Heart left ventricle (tissue), 13 donors: ENCODE measurements around the gene CASP9.

Experiments used
- POLR2A ChIP-seq, 2 donors: fragments of 450-650 bp; IDR thresholded peaks; one replicate each; pipeline ENCODE4 v1.6.1; 2017; ENCODE audit warnings: antibody characterized with exemption in 2 of 2, mild to moderate bottlenecking in 2 of 2, moderate library complexity in 2 of 2
- TF ChIP-seq, protein P1 (sequence below), 12 donors: fragments of 200-600 bp; sonication (generic) in 4 of 12; IDR thresholded peaks; one replicate each; pipeline versions ENCODE4 v1.5.0 to v1.8.0; 2018 to 2022; ENCODE audit warnings: antibody characterized with exemption in 12 of 12, mild to moderate bottlenecking in 5 of 12
- donor health status: ischemic (EF 13 %, LVEDD 7.1; RV severe dilation, severe dysfunction).
- donor health status: DM: no; HTN: yes; CAD: no.
- donor health status: DM: no; HTN: no; CAD: no.
- donor health status: ischemic (EF 25% LVEDD 6.9; RV normal size, moderate dysfunction).
- donor health status: ischemic (EF 25% LVEDD 5.7; RV mildly dilated, moderate dysfunction).
- donor health status: ischemic (EF 35%, LVEDD 5.7; RV mildly dilated, moderate dysfunction).
- donor health status: nonischemic (EF 11% LVEDD 7.7; RV severe dilation, severe dysfunction).
- donor health status: DM: yes; HTN: yes; CAD: no.
- donor health status: PGD.
- donor health status: ischemic (EF 29% LVEDD 5.4; RV normal size, mild dysfunction).
- donor health status: nonischemic (EF 23%, LVEDD 6.1; RV moderate dilation, normal function).

DNA sequence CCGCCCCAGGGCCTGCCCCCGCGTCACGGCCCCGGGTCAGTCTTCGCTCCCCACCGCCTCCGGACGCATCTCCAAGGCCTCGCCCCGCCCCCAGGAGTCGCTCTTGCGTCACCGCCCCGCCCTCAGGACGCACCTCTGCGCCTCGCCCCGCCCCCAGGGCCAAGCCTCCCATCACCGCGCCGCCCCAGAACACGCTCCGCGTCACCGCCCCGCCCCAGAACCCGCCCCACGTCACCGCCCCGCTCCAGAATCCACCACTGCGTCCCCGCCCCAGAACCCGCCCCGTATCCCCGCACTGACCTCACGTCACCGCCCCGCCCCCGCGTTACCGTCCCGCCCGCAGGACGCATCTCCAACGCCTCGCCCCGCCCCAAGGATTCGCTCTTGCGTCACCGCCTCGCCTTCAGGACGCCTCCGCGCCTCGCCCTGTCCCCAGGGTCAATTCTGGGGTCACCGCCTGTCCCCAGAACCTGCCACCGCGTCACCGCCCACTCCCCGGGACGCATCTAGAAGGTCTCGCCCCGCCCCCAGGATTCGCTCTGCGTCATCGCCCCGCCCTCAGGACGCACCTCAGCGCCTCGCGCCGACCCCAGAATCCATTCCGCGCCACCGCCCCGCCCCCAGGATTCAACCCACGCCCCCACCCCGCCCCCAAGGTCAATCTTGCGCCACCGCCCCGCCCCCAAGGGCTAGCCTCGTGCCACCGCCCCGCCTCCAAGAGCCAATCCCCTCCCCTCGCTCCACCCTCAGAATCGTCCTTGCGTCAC is 451 bp upstream of the CASP9 start:
- TF ChIP-seq, protein P1, sequence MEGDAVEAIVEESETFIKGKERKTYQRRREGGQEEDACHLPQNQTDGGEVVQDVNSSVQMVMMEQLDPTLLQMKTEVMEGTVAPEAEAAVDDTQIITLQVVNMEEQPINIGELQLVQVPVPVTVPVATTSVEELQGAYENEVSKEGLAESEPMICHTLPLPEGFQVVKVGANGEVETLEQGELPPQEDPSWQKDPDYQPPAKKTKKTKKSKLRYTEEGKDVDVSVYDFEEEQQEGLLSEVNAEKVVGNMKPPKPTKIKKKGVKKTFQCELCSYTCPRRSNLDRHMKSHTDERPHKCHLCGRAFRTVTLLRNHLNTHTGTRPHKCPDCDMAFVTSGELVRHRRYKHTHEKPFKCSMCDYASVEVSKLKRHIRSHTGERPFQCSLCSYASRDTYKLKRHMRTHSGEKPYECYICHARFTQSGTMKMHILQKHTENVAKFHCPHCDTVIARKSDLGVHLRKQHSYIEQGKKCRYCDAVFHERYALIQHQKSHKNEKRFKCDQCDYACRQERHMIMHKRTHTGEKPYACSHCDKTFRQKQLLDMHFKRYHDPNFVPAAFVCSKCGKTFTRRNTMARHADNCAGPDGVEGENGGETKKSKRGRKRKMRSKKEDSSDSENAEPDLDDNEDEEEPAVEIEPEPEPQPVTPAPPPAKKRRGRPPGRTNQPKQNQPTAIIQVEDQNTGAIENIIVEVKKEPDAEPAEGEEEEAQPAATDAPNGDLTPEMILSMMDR (IDR thresholded peaks at IDR 0.05), result no peak
- no peak for TF ChIP-seq POLR2A (IDR thresholded peaks at IDR 0.05)
